Ureter (tissue), 1 donor: ENCODE measurements around the gene HASPIN. TPM values are rescaled to one million over a fixed set of nuclear protein-coding genes. Genes with fewer than 3 reads are reported as not detected.
A peak's percentile ranks its signal among the peaks of the same experiment; 100 is the strongest.

Source experiments
- DNase-seq: peaks from one replicate; pipeline ENCODE4 v3.0.0-alpha.2; 2020; ENCODE audit warnings: low spot score
- total RNA-seq: library from RNA; stranded (reverse); gene quantifications from one replicate; pipeline ENCODE4 v1.2.4, GENCODE V29; 2023
- donor health status: DM: yes; HTN: yes; CAD: no.

The HASPIN gene
- total RNA-seq: 0.31 TPM

DNA sequence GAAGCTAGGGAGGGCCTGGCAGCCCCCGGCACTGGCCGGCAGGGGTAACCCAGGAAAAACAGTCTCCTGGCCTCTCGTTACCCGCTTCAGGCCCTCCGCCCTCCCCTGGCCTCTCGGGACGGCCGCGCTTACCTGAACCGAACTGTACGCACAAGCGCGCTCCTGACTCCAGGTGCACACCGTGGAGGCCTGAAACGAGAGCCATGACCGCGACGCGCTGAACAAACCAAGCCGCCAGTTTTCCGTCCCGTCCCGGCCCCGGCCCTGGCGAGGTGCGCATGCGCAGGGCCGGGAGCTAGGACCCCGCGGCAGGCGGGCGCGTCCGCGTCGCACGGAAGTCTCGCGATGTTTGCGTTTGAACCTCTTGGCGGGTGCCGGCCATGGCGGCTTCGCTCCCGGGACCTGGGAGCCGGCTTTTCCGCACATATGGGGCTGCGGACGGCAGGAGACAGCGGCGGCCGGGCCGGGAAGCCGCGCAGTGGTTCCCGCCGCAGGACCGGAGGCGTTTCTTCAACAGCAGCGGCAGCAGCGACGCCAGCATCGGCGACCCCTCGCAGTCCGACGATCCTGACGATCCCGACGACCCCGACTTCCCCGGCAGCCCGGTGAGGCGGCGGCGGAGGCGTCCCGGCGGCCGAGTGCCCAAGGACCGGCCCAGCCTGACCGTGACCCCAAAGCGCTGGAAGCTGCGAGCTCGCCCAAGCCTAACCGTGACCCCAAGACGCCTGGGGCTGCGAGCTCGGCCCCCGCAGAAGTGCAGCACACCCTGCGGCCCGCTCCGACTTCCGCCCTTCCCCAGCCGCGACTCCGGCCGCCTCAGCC is at the start of gene HASPIN:
TSS of gene HASPIN (plus strand) at position 348 of the 822 bp plus-strand sequence. CDS start at position 381, 33 bp downstream.
- DNase-seq: peak; percentile 92

DNA sequence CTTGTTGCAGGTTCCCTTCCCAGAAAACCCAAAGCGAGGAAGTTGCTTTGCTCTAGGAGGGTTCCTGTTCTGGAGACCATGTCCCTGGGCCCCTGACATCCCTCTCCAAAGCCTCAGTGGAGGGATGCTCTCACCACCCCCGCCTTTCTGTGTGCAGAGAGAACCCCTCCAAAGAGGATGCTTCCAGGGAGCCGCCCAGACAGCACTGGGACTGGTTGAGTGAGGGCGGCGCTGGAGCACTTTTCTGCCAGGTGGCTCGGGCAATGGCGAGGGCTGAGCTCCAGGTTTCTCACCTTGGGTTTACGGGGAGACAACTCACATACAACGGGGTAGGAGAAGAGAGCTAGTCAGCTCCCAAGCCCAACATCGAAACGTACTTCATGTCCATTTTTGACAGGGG is 47.8 kb upstream of the HASPIN start:
- DNase-seq: no peak

DNA sequence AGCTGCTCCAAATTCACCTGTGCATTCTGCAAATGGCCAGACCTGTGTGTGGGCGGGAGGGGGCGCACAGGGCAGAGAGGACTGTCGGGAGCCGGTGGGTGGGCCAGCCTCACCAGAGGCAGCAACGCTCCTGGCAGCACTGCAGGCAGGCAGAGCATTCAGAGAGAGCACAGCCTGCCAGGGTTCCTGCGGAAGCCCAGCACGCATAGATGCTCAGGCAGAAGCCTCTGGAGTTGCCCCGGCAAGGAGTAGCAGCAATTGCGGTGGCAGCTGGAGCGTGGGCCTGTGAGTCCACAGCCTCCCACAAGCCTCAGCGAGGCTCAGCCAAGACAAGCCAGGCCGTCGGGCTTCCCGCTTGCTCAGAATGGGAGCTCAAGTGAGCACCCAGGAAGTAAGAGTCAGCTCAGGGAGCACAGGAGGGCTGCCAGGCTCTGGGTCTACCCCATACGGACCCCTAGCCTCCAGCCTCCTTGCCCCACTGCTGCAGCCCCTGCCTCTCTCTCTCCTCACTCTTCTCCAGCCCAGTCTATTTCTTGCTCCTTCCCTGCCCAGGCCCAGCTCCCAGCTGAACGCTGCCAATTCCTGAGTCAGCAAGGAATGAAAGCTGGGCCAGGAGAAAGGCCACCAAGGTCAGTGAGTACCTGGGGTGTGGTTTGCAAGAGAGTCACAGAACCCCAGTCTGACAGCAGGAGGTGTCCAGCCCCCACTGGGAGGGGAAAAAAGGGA is 45.4 kb upstream of the HASPIN start:
- DNase-seq: no peak

GRCh38 chr17:3678821-3679530 is 44.7 kb upstream of the HASPIN start:
- no peak for DNase-seq

DNA sequence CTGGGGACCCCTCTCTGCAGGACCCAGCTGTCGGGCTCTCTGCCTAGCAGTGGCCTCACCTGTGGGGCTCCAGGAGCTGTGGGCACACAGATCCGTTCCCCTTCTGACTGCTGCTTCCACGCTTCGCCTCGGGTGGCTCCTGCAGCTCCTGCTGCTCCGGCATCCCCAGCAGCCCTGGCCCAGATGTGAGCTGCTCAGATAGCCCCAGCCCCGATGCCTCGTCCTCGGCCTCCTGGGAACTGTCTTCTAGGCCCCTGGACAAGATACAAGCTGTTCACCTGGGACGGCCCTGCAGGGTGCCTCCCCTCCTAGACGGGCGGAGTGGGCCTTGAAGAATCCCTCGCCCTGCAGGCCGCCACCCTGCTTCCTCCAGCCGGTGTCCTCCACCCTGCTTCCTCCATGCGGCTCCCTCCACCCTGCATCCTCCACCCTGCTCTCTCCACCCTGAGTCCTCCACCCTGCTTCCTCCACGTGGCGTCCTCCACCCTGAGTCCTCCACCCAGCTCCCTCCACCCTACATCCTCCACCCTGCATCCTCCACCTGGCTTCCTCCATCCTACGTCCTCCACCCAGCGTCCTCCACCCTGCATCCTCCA is 44.1 kb upstream of the HASPIN start:
- no peak for DNase-seq

DNA sequence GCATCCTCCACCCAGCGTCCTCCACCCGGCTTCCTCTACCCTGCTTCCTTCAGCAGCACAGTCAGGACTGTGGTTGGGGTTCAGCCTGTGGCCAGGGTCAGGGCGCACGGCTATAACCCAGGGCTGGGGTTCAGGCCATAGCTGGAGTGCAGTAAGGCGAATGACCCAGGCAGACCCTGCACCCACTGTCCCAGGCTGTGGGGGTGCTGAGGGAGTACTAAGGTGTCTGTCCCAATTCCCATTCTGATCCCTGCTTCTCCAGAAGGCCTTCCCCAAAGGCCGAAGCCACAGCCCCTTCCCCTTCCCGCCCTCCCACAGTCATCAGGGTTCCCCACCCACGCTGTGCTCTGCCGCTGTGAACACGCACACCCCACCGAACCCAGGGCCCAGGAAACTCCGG is 42.6 kb upstream of the HASPIN start:
- DNase-seq: no peak

- no peak for DNase-seq
These were observed 42.1 kb upstream of the HASPIN start for GRCh38 chr17:3681565-3681964.

GRCh38 chr17:3682033-3682432 is 41.7 kb upstream of the HASPIN start:
- DNase-seq: no peak

GRCh38 chr17:3683054-3683511 is 40.6 kb upstream of the HASPIN start:
- no peak for DNase-seq

- no peak for DNase-seq
These were observed 38.5 kb upstream of the HASPIN start for GRCh38 chr17:3685174-3685573.

- no peak for DNase-seq
These were observed 35.6 kb upstream of the HASPIN start for GRCh38 chr17:3688027-3688553.

GRCh38 chr17:3688852-3689261 is 34.8 kb upstream of the HASPIN start:
- no peak for DNase-seq

- no peak for DNase-seq
These were observed 34.2 kb upstream of the HASPIN start for GRCh38 chr17:3689262-3690093.

- no peak for DNase-seq
These were observed 33.5 kb upstream of the HASPIN start for GRCh38 chr17:3690094-3690715.

- no peak for DNase-seq
These were observed 32.1 kb upstream of the HASPIN start for GRCh38 chr17:3691617-3692067.

DNA sequence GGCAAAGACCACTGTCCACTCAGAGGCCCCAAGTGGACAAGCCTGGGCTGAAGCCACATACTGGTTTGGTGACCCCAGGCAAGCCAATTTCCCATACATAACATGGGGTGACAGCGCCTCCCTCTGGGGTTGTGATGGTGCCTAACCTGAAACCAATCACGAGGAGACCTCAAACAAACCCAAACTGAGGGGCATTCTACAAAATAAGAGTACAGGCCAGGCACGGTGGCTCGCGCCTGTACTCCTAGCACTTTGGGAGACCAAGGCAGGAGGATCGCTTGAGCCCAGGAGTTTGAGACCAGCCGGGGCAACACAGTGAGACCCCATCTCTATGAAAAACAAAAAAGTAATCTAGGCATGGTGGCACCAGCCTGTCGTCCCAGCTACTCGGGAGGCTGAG is 31.4 kb upstream of the HASPIN start:
- DNase-seq: no peak

- no peak for DNase-seq
These were observed 30.6 kb upstream of the HASPIN start for GRCh38 chr17:3693141-3693540.

GRCh38 chr17:3693829-3694231 is 29.9 kb upstream of the HASPIN start:
- DNase-seq: no peak

DNA sequence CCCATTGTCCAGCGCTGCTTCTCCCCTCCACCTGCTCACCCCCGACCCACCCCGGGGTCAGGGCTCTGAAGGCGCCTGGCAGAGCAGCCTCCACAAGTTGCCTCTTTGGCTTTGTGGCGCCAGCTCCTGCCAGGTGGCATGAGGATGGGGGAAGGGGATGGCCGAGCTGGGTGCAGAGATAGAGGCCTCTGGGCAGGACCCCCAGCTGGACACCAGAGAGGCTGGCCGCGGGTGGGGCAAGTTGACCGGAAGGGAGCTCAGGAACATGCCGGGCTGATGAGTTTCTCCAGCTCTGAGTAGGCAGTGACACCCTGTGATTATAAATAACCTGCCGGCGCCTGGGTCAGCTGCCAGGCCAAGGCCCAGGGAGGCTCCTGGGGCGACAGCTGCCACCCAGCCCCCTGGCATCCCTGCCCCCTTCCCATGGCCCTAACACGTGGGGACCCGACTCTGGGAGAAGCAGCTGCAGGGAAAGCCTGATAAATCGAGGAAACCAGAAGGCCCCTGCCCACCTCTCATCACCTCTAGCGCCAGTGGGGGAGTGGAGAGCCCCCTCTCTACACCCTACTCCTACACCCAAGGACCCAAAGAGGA is 28.5 kb upstream of the HASPIN start:
- DNase-seq: no peak
